HCT116 (cell line): ENCODE measurements around the gene RAPGEF2. TPM values are rescaled to one million over a fixed set of nuclear protein-coding genes. Genes with fewer than 3 reads are reported as not detected.

Experiments
- ATAC-seq: fragments of 200-7000 bp; cut with Tn5 transposase; 2 replicates; pipeline ENCODE4 v1.9.1; 2020; ENCODE audit warnings: mild to moderate bottlenecking, moderate library complexity
- BruUV-seq: library from RNA; stranded (reverse); fragments of 400-500 nt; replicated peaks from 2 replicates; lab custom pipeline; 2021; lab: Mats Ljungman, UMichigan
- CTCF ChIA-PET: fragments of 300-600 bp; sonication (Branson Sonifier 250); formaldehyde crosslinking; loops from one replicate; lab custom pipeline; 2021; ENCODE audit warnings: antibody characterized with exemption; lab: Charles Lee
- POLR2A ChIA-PET: fragments of 300-600, 350-600 bp; sonication (Branson Sonifier 250); formaldehyde crosslinking; loops from one replicate; lab custom pipeline; 2021; ENCODE audit warnings: antibody characterized with exemption; lab: Charles Lee
- RAD21 ChIA-PET, 2 experiments: fragments of 300-600 bp; sonication (Branson Sonifier 250); formaldehyde crosslinking; loops; one replicate each; lab custom pipeline; 2023; ENCODE audit warnings: low total read pairs in 2 of 2; ENCODE audit not compliant: uncharacterized antibody in 2 of 2, unreplicated experiment in 2 of 2, low non-redundant PET in 1 of 2; lab: Charles Lee
- DNase-seq: peaks from one replicate; pipeline ENCODE4 v3.0.0-alpha.2; 2010; ENCODE audit warnings: low read depth, low spot score
- H2AFZ ChIP-seq: fragments of 200-600 bp; shearing (Covaris generic), sonication (generic); 2 replicates; pipeline ENCODE4 v1.6.1; 2017; ENCODE audit warnings: low read depth, mixed run types, mixed read lengths, antibody characterized with exemption, low read length; ENCODE audit not compliant: poor library complexity, severe bottlenecking
- H3K27ac ChIP-seq: 2 replicates; pipeline ENCODE4 v1.5.1; 2012; ENCODE audit warnings: low read depth, low read length
- H3K27me3 ChIP-seq: fragments of 200-600 bp; sonication (generic); 2 replicates; pipeline ENCODE4 v1.6.1; 2016; ENCODE audit warnings: mixed run types, low read length, mixed read lengths; ENCODE audit not compliant: insufficient read depth
- H3K36me3 ChIP-seq, 2 experiments: fragments of 200-500 bp in 1 of 2; fragments of 200-600 bp in 1 of 2; sonication (Bioruptor generic) in 1 of 2; sonication (generic) in 1 of 2; 2 replicates each; pipeline versions ENCODE4 v1.5.1 to v1.6.1; 2014 to 2016; ENCODE audit warnings: low read length in 2 of 2, inconsistent platforms in 1 of 2, mixed read lengths in 1 of 2, mixed run types in 1 of 2; ENCODE audit not compliant: insufficient read depth in 2 of 2, control insufficient read depth in 1 of 2
- H3K4me1 ChIP-seq, 2 experiments: fragments of 200-600 bp in 1 of 2; sonication (generic) in 1 of 2; 2 replicates each; pipeline versions ENCODE4 v1.5.1 to v1.6.1; 2012 to 2017; ENCODE audit warnings: low read length in 2 of 2, inconsistent platforms in 1 of 2, mild to moderate bottlenecking in 1 of 2, mixed read lengths in 1 of 2, mixed run types in 1 of 2, moderate library complexity in 1 of 2; ENCODE audit not compliant: insufficient read depth in 2 of 2, control insufficient read depth in 1 of 2
- H3K4me2 ChIP-seq: fragments of 200-600 bp; sonication (generic); 2 replicates; pipeline ENCODE4 v1.6.1; 2017; ENCODE audit warnings: mixed run types, low read length, mixed read lengths
- H3K4me3 ChIP-seq, 2 experiments: fragments of 200-600 bp in 1 of 2; sonication (generic) in 1 of 2; replicated peaks in 1 of 2; 2 replicates each; pipeline ENCODE4 v1.5.1; 2011 to 2016; ENCODE audit warnings: low read length in 2 of 2, control low read depth in 1 of 2, low read depth in 1 of 2, mild to moderate bottlenecking in 1 of 2, mixed read lengths in 1 of 2, mixed run types in 1 of 2
- H3K79me2 ChIP-seq: fragments of 200-600 bp; sonication (generic); 2 replicates; pipeline ENCODE4 v1.6.1; 2017; ENCODE audit warnings: mild to moderate bottlenecking, mixed run types, low read length, moderate library complexity, mixed read lengths; ENCODE audit not compliant: insufficient read depth
- H3K9ac ChIP-seq: fragments of 200-600 bp; sonication (generic); 2 replicates; pipeline ENCODE4 v1.6.1; 2016; ENCODE audit warnings: low read length, mixed read lengths
- H3K9me2 ChIP-seq: fragments of 200-600 bp; sonication (generic), shearing (Covaris generic); 2 replicates; pipeline ENCODE4 v1.6.1; 2017; ENCODE audit warnings: mixed run types, mild to moderate bottlenecking, moderate library complexity; ENCODE audit not compliant: insufficient read depth
- H3K9me3 ChIP-seq, 2 experiments: fragments of 200-500 bp in 1 of 2; fragments of 200-600 bp in 1 of 2; sonication (Bioruptor generic) in 1 of 2; sonication (generic) in 1 of 2; 2 replicates each; pipeline ENCODE4 v1.6.1; 2014 to 2017; ENCODE audit warnings: low read length in 2 of 2, mixed read lengths in 2 of 2, inconsistent platforms in 1 of 2, low read depth in 1 of 2, mild to moderate bottlenecking in 1 of 2, mixed run types in 1 of 2, moderate library complexity in 1 of 2; ENCODE audit not compliant: control insufficient read depth in 1 of 2, insufficient read depth in 1 of 2
- H4K20me1 ChIP-seq: fragments of 200-600 bp; sonication (generic), shearing (Covaris generic); 2 replicates; pipeline ENCODE4 v1.6.1; 2017; ENCODE audit warnings: mixed run types, mild to moderate bottlenecking, moderate library complexity; ENCODE audit not compliant: insufficient read depth
- CEBPB ChIP-seq: IDR thresholded peaks from 2 replicates; pipeline ENCODE4 v1.6.1; 2012; ENCODE audit warnings: low read depth
- CTCF ChIP-seq, 3 experiments: fragments of 200-600 bp in 1 of 3; sonication (generic) in 1 of 3; IDR thresholded peaks in 2 of 3; conservative IDR thresholded peaks in 1 of 3; 2 replicates each; pipeline ENCODE4 v1.5.1; 2012 to 2017; ENCODE audit warnings: low read depth in 2 of 3, low read length in 2 of 3, antibody characterized with exemption in 1 of 3, borderline replicate concordance in 1 of 3, control low read depth in 1 of 3, mild to moderate bottlenecking in 1 of 3, mixed read lengths in 1 of 3, mixed run types in 1 of 3, moderate library complexity in 1 of 3; ENCODE audit not compliant: insufficient read depth in 1 of 3
- EGR1 ChIP-seq: IDR thresholded peaks from 2 replicates; pipeline ENCODE4 v1.6.1; 2012; ENCODE audit warnings: low read depth
- EZH2 ChIP-seq: fragments of 200-600 bp; sonication (generic); IDR thresholded peaks from 2 replicates; pipeline ENCODE4 v1.6.1; 2017; ENCODE audit warnings: antibody characterized with exemption, mixed run types
- EZH2phosphoT487 ChIP-seq: fragments of 200-600 bp; IDR thresholded peaks from 2 replicates; pipeline ENCODE4 v1.6.1; 2018; ENCODE audit warnings: antibody characterized with exemption, borderline replicate concordance
- MAX ChIP-seq: IDR thresholded peaks from 2 replicates; pipeline ENCODE4 v1.6.1; 2012
- TCF7L2 ChIP-seq: IDR thresholded peaks from 2 replicates; pipeline ENCODE4 v1.7.0; 2011; ENCODE audit warnings: borderline replicate concordance, inconsistent platforms; ENCODE audit not compliant: insufficient read depth, insufficient read length; ENCODE audit errors: extremely low read depth
- ZBTB33 ChIP-seq: IDR thresholded peaks from 2 replicates; pipeline ENCODE4 v1.6.1; 2011; ENCODE audit warnings: mild to moderate bottlenecking, low read length, moderate library complexity; ENCODE audit not compliant: insufficient replicate concordance; ENCODE audit errors: extremely low read depth
- ZNF274 ChIP-seq: fragments of 200-500 bp; sonication (Bioruptor generic); IDR thresholded peaks from 2 replicates; pipeline ENCODE4 v1.6.1; 2014; ENCODE audit warnings: mild to moderate bottlenecking, low read depth, low read length, inconsistent platforms
- intact Hi-C: fragments of 100-400 bp; cut with micrococcal nuclease; formaldehyde crosslinking; loops from 2 replicates; pipeline ENCODE4 v1.10.0; 2022
- total RNA-seq: library from RNA; stranded (reverse); gene quantifications from one replicate; pipeline ENCODE4 v1.2.1, GENCODE V29; 2021; ENCODE audit not compliant: unreplicated experiment

Gene RAPGEF2
- total RNA-seq, 1 experiment from 2014 or later = 21.2 TPM

- TF ChIP-seq CTCF (IDR thresholded peaks at IDR 0.05 in 2 of 3, conservative IDR thresholded peaks at IDR 0.05 in 1 of 3; ENCODE audit: borderline replicate concordance in 1 of 3, insufficient read depth in 1 of 3, low read depth in 2 of 3, low read length in 2 of 3) (no peak), EZH2 (no peak), ZBTB33 (no peak), TCF7L2 (no peak), EGR1 (no peak), ZNF274 (no peak)
- TF ChIP-seq, all 23 proteins: peak for 0
Observed at GRCh38 chr4:159344877-159345276, 242.0 kb downstream of the RAPGEF2 start (continued).

GRCh38 chr4:159346681-159347080 lies 243.8 kb downstream of the RAPGEF2 start:
- Histone ChIP-seq H3K79me2 (no peaks in the 10 kb centered on the region), H3K9me3 (no peaks in the 10 kb centered on the region), H4K20me1 (no peaks in the 10 kb centered on the region), H3K4me3 (no peak overlapping the region), H3K4me2 (no peak overlapping the region), H3K9ac (no peak overlapping the region), H3K4me1 (no peaks in the 10 kb centered on the region), H3K27me3 (no peaks in the 10 kb centered on the region), H3K27ac (no peak overlapping the region), H2AFZ (no peak overlapping the region), H3K9me2 (no peaks in the 10 kb centered on the region), H3K36me3 (peaks cover 0 to 5% of the 10 kb centered on the region in 2 experiments; a peak in 1 of 4 replicates)
- DNase-seq = no peak
- RAD21 ChIA-PET = no interaction called here
- intact Hi-C loops = no loop called here
- CTCF ChIA-PET = no interaction called here
- POLR2A ChIA-PET = no interaction called here
- BruUV-seq = no TSS peak
- ATAC-seq = no peak
- TF ChIP-seq CEBPB (no peak), EZH2phosphoT487 (no peak), ZBTB33 (no peak), CTCF (IDR thresholded peaks at IDR 0.05 in 2 of 3, conservative IDR thresholded peaks at IDR 0.05 in 1 of 3; ENCODE audit: borderline replicate concordance in 1 of 3, insufficient read depth in 1 of 3, low read depth in 2 of 3, low read length in 2 of 3) (no peak), MAX (no peak)
